Activated effector memory CD4-positive, alpha-beta T cell treated with anti-CD3 and anti-CD28 coated beads, Interleukin-2, amount 50 U/mL, for 16 hours (primary cell): ENCODE data around the gene PBX4.
A peak's percentile ranks its signal among the peaks of the same experiment; 100 is the strongest.

Source experiments
- DNase-seq: peaks from one replicate; pipeline ENCODE4 v3.0.0-alpha.2; 2020

PBX4 gene

GRCh38 chr19:19537075-19538048, 81.1 kb downstream of the PBX4 start:
- peak; percentile 70 for DNase-seq

GRCh38 chr19:19535311-19536191, 82.9 kb downstream of the PBX4 start:
- DNase-seq: no peak

GRCh38 chr19:19534556-19535265, 83.8 kb downstream of the PBX4 start:
- DNase-seq: no peak

- DNase-seq: no peak
These were observed 84.6 kb downstream of the PBX4 start for GRCh38 chr19:19533841-19534240.

- DNase-seq: no peak
These were observed 85.4 kb downstream of the PBX4 start for GRCh38 chr19:19532806-19533701.

- peak; percentile 95 for DNase-seq
These were observed 86.3 kb downstream of the PBX4 start for GRCh38 chr19:19531951-19532805.

GRCh38 chr19:19530889-19531288, 87.6 kb downstream of the PBX4 start:
- DNase-seq: no peak

- DNase-seq: no peak
These were observed 88.1 kb downstream of the PBX4 start for GRCh38 chr19:19530423-19530804.

- no peak for DNase-seq
These were observed 88.6 kb downstream of the PBX4 start for GRCh38 chr19:19529783-19530422.

GRCh38 chr19:19528721-19529490, 89.6 kb downstream of the PBX4 start, which contains the start of gene YJEFN3:
Gene YJEFN3 (plus strand): TSS chr19:19528911. CDS start chr19:19528933, 22 bp downstream.
- no peak for DNase-seq

- DNase-seq: no peak
These were observed 90.5 kb downstream of the PBX4 start for GRCh38 chr19:19527674-19528625.

GRCh38 chr19:19527371-19527656, 91.2 kb downstream of the PBX4 start:
- DNase-seq: no peak

- DNase-seq: no peak
These were observed 91.7 kb downstream of the PBX4 start for GRCh38 chr19:19526581-19527370.

- no peak for DNase-seq
These were observed 92.7 kb downstream of the PBX4 start for GRCh38 chr19:19525611-19526380.

- DNase-seq: no peak
These were observed 94.4 kb downstream of the PBX4 start for GRCh38 chr19:19524053-19524452.

GRCh38 chr19:19523177-19523576, 95.3 kb downstream of the PBX4 start:
- no peak for DNase-seq

GRCh38 chr19:19520989-19521388, 97.5 kb downstream of the PBX4 start:
- DNase-seq: no peak
